Neuron (in vitro differentiated cells): ENCODE results near the gene C12orf42.
"Not testable (repeated sequence)": the region's sequence is repeated elsewhere in the genome, so short reads cannot be mapped to it uniquely, and the experiment has no call there.

Experiments
- H2AFZ ChIP-seq: one replicate; pipeline ENCODE4 v1.6.1; 2013; ENCODE audit warnings: low read depth, mild to moderate bottlenecking, inconsistent platforms, low read length, moderate library complexity
- H3K27me3 ChIP-seq: one replicate; pipeline ENCODE4 v1.6.1; 2013; ENCODE audit warnings: low read length; ENCODE audit not compliant: insufficient read depth
- H3K36me3 ChIP-seq: one replicate; pipeline ENCODE4 v1.6.1; 2013; ENCODE audit warnings: low read length; ENCODE audit not compliant: insufficient read depth
- H3K4me1 ChIP-seq: one replicate; pipeline ENCODE4 v1.6.1; 2013; ENCODE audit warnings: low read length; ENCODE audit not compliant: insufficient read depth
- H3K4me3 ChIP-seq: 2 replicates; pipeline ENCODE4 v1.5.1; 2013; ENCODE audit warnings: mild to moderate bottlenecking, low read length, moderate library complexity
- H3K9me3 ChIP-seq: one replicate; pipeline ENCODE4 v1.6.1; 2013; ENCODE audit warnings: low read length

The C12orf42 gene

GRCh38 chr12:103431950-103432349 is 63.8 kb downstream of the C12orf42 start:
- H3K36me3 ChIP-seq: no peaks in the 10 kb centered on the region
- no peak overlapping the region for H2AFZ ChIP-seq
- H3K9me3 ChIP-seq: no peaks in the 10 kb centered on the region
- H3K4me3 ChIP-seq: no peak overlapping the region
- no peaks in the 10 kb centered on the region for H3K27me3 ChIP-seq
- H3K4me1 ChIP-seq: no peaks in the 10 kb centered on the region

GRCh38 chr12:103431387-103431786 is 64.4 kb downstream of the C12orf42 start:
- Histone ChIP-seq H3K36me3 (no peaks in the 10 kb centered on the region), H3K9me3 (no peaks in the 10 kb centered on the region), H2AFZ (no peak overlapping the region), H3K4me1 (no peaks in the 10 kb centered on the region), H3K4me3 (no peak overlapping the region), H3K27me3 (no peaks in the 10 kb centered on the region)

- not testable (repeated sequence) for H3K4me3 ChIP-seq, H3K36me3 ChIP-seq, H3K9me3 ChIP-seq, H2AFZ ChIP-seq, H3K27me3 ChIP-seq
- H3K4me1 ChIP-seq: peaks cover 21% of the 10 kb centered on the region
Observed at GRCh38 chr12:103425674-103426073, 70.1 kb downstream of the C12orf42 start.

GRCh38 chr12:103424849-103425586 is 70.8 kb downstream of the C12orf42 start:
- H3K27me3 ChIP-seq, H3K9me3 ChIP-seq: not testable (repeated sequence)
- peaks cover 21% of the 10 kb centered on the region for H3K4me1 ChIP-seq

GRCh38 chr12:103423516-103423910 is 72.3 kb downstream of the C12orf42 start:
- no peak overlapping the region for H2AFZ ChIP-seq
- H3K4me1 ChIP-seq: peaks cover 21% of the 10 kb centered on the region
- no peak overlapping the region for H3K4me3 ChIP-seq
- no peaks in the 10 kb centered on the region for H3K9me3 ChIP-seq
- H3K27me3 ChIP-seq: peaks cover 5% of the 10 kb centered on the region
- H3K36me3 ChIP-seq: no peaks in the 10 kb centered on the region

More at GRCh38 chr12:103424849-103425586, 70.8 kb downstream of the C12orf42 start:
- not testable (repeated sequence) for H2AFZ ChIP-seq, H3K36me3 ChIP-seq, H3K4me3 ChIP-seq

- Histone ChIP-seq H2AFZ (no peak overlapping the region), H3K27me3 (peaks cover 5% of the 10 kb centered on the region), H3K4me1 (peaks cover 21% of the 10 kb centered on the region), H3K9me3 (no peaks in the 10 kb centered on the region), H3K36me3 (no peaks in the 10 kb centered on the region), H3K4me3 (no peak overlapping the region)
Observed at GRCh38 chr12:103422746-103423515, 72.8 kb downstream of the C12orf42 start.

GRCh38 chr12:103422328-103422727 is 73.4 kb downstream of the C12orf42 start:
- H3K4me3 ChIP-seq: no peak overlapping the region
- H2AFZ ChIP-seq: no peak overlapping the region
- peaks cover 21% of the 10 kb centered on the region for H3K4me1 ChIP-seq
- H3K27me3 ChIP-seq: peaks cover 5% of the 10 kb centered on the region
- no peaks in the 10 kb centered on the region for H3K9me3 ChIP-seq
- H3K36me3 ChIP-seq: no peaks in the 10 kb centered on the region

- H3K4me3 ChIP-seq: no peak overlapping the region
- H3K27me3 ChIP-seq: peaks cover 5% of the 10 kb centered on the region
- no peak overlapping the region for H2AFZ ChIP-seq
- H3K36me3 ChIP-seq: no peaks in the 10 kb centered on the region
- H3K9me3 ChIP-seq: no peaks in the 10 kb centered on the region
- peaks cover 21% of the 10 kb centered on the region for H3K4me1 ChIP-seq
Observed at GRCh38 chr12:103421402-103421801, 74.4 kb downstream of the C12orf42 start.

- no peaks in the 10 kb centered on the region for H3K9me3 ChIP-seq
- H3K4me1 ChIP-seq: no peaks in the 10 kb centered on the region
- no peaks in the 10 kb centered on the region for H3K36me3 ChIP-seq
- H3K27me3 ChIP-seq: peaks cover 5% of the 10 kb centered on the region
- H2AFZ ChIP-seq: no peak overlapping the region
- no peak overlapping the region for H3K4me3 ChIP-seq
Observed at GRCh38 chr12:103415681-103416080, 80.1 kb downstream of the C12orf42 start.

- Histone ChIP-seq H3K9me3 (no peaks in the 10 kb centered on the region), H2AFZ (no peak overlapping the region), H3K36me3 (no peaks in the 10 kb centered on the region), H3K27me3 (no peaks in the 10 kb centered on the region), H3K4me1 (no peaks in the 10 kb centered on the region), H3K4me3 (no peak overlapping the region)
Observed at GRCh38 chr12:103401421-103401820, 94.3 kb downstream of the C12orf42 start.

- Histone ChIP-seq H3K4me1 (no peaks in the 10 kb centered on the region), H3K36me3 (no peaks in the 10 kb centered on the region), H3K4me3 (no peak overlapping the region), H3K9me3 (no peaks in the 10 kb centered on the region), H3K27me3 (no peaks in the 10 kb centered on the region), H2AFZ (no peak overlapping the region)
Observed at GRCh38 chr12:103399986-103400385, 95.8 kb downstream of the C12orf42 start.

- Histone ChIP-seq H3K9me3 (no peaks in the 10 kb centered on the region), H3K27me3 (no peaks in the 10 kb centered on the region), H3K36me3 (no peaks in the 10 kb centered on the region), H3K4me3 (no peak overlapping the region), H3K4me1 (no peaks in the 10 kb centered on the region), H2AFZ (no peak overlapping the region)
Observed at GRCh38 chr12:103397536-103397935, 98.2 kb downstream of the C12orf42 start.

- Histone ChIP-seq H3K4me3 (no peak overlapping the region), H3K9me3 (no peaks in the 10 kb centered on the region), H3K36me3 (no peaks in the 10 kb centered on the region), H3K27me3 (no peaks in the 10 kb centered on the region), H2AFZ (no peak overlapping the region), H3K4me1 (no peaks in the 10 kb centered on the region)
Observed at GRCh38 chr12:103392722-103393121, 103.0 kb downstream of the C12orf42 start.
